ENCODE data around the gene GARNL3. TPM values are rescaled to one million over a fixed set of nuclear protein-coding genes. Genes with fewer than 3 reads are reported as not detected.

GARNL3 gene
- total and polyA plus RNA-seq, 2 of the 13 experiments (the other 11 are each of a cell fraction or from before 2014, with no cell fraction given), result 3.9 to 11.0 TPM

DNA sequence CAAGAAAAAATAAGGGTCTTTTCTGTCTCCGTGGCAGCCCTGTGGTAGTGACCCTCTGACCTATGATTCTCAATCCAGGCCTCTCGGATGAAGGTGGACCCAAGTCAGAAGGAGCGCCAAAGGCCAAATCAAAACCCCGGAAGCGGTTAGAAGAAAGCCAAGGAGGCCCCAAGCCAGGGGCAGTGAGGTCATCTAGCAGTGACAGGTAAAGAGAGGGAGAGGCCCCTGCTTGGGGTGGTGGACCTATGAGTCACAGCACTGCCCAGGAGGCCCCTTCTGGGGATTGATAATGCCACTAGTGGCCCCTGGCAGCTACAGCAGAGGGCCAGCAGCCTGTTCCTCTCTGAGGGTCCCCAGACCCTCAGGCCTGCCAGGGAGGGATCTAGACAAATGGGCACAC lies 126.0 kb downstream of the GARNL3 start (continued):
- TF ChIP-seq ZNF644 (CRISPR knock-in tag; IDR thresholded peaks at IDR 0.05; ENCODE audit: low read depth), result no peak
- TF ChIP-seq, protein P1, sequence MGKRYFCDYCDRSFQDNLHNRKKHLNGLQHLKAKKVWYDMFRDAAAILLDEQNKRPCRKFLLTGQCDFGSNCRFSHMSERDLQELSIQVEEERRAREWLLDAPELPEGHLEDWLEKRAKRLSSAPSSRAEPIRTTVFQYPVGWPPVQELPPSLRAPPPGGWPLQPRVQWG (CRISPR knock-in tag; IDR thresholded peaks at IDR 0.05; ENCODE audit: borderline replicate concordance, low read depth), result no peak
- no peak for TF ChIP-seq ZNF251 (CRISPR knock-in tag; IDR thresholded peaks at IDR 0.05)
- TF ChIP-seq ZNF7 (CRISPR knock-in tag; IDR thresholded peaks at IDR 0.05), result no peak
- no peak for TF ChIP-seq ZNF619 (CRISPR knock-in tag; IDR thresholded peaks at IDR 0.05)
- TF ChIP-seq ZNF850 (CRISPR knock-in tag; conservative IDR thresholded peaks at IDR 0.05), result no peak
- TF ChIP-seq ZNF761 (CRISPR knock-in tag; conservative IDR thresholded peaks at IDR 0.05), result no peak
- TF ChIP-seq HOXA9 (CRISPR knock-in tag; IDR thresholded peaks at IDR 0.05; ENCODE audit: borderline replicate concordance), result no peak
- TF ChIP-seq RFXAP (CRISPR knock-in tag; IDR thresholded peaks at IDR 0.05; ENCODE audit: borderline replicate concordance), result 0 out of 2 replicates have a peak, but pooled peaks have one; percentile 38
- peak; percentile 83 for TF ChIP-seq ZMYM3 (CRISPR knock-in tag; IDR thresholded peaks at IDR 0.05)
- TF ChIP-seq MLLT10 (CRISPR knock-in tag; IDR thresholded peaks at IDR 0.05), result no peak
- no peak for TF ChIP-seq ZNF546 (CRISPR knock-in tag; conservative IDR thresholded peaks at IDR 0.05)
- TF ChIP-seq, protein P2, sequence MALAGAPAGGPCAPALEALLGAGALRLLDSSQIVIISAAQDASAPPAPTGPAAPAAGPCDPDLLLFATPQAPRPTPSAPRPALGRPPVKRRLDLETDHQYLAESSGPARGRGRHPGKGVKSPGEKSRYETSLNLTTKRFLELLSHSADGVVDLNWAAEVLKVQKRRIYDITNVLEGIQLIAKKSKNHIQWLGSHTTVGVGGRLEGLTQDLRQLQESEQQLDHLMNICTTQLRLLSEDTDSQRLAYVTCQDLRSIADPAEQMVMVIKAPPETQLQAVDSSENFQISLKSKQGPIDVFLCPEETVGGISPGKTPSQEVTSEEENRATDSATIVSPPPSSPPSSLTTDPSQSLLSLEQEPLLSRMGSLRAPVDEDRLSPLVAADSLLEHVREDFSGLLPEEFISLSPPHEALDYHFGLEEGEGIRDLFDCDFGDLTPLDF (CRISPR knock-in tag; IDR thresholded peaks at IDR 0.05), result no peak
- peak; percentile 86; the same call in 1 of the 2 replicates for TF ChIP-seq HNRNPL (IDR thresholded peaks at IDR 0.05; ENCODE audit: low read depth, low read length)
- TF ChIP-seq ZNF12 (CRISPR knock-in tag; IDR thresholded peaks at IDR 0.05), result no peak
- peak; percentile 44; the same call in 1 of the 2 replicates for TF ChIP-seq TGIF2 (CRISPR knock-in tag; IDR thresholded peaks at IDR 0.05)
- TF ChIP-seq ZNF572 (CRISPR knock-in tag; IDR thresholded peaks at IDR 0.05), result no peak
- no peak for TF ChIP-seq KDM5A (IDR thresholded peaks at IDR 0.05; ENCODE audit: borderline replicate concordance, low read length)
- TF ChIP-seq ZC3H4 (CRISPR knock-in tag; IDR thresholded peaks at IDR 0.05; ENCODE audit: borderline replicate concordance), result no peak
- no peak for TF ChIP-seq PHF8 (CRISPR knock-in tag; IDR thresholded peaks at IDR 0.05)
- peak; percentile 23; the same call in 1 of the 2 replicates for TF ChIP-seq HOXA5 (CRISPR knock-in tag; IDR thresholded peaks at IDR 0.05)
- TF ChIP-seq, protein P3, sequence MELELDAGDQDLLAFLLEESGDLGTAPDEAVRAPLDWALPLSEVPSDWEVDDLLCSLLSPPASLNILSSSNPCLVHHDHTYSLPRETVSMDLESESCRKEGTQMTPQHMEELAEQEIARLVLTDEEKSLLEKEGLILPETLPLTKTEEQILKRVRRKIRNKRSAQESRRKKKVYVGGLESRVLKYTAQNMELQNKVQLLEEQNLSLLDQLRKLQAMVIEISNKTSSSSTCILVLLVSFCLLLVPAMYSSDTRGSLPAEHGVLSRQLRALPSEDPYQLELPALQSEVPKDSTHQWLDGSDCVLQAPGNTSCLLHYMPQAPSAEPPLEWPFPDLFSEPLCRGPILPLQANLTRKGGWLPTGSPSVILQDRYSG (CRISPR knock-in tag; IDR thresholded peaks at IDR 0.05), result no peak
- TF ChIP-seq, protein P4, sequence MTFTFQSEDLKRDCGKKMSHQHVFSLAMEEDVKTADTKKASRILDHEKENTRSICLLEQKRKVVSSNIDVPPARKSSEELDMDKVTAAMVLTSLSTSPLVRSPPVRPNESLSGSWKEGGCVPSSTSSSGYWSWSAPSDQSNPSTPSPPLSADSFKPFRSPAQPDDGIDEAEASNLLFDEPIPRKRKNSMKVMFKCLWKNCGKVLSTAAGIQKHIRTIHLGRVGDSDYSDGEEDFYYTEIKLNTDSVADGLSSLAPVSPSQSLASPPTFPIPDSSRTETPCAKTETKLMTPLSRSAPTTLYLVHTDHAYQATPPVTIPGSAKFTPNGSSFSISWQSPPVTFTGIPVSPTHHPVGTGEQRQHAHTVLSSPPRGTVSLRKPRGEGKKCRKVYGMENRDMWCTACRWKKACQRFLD (CRISPR knock-in tag; IDR thresholded peaks at IDR 0.05; ENCODE audit: borderline replicate concordance), result no peak
- peak; percentile 95 for TF ChIP-seq KDM6A (CRISPR knock-in tag; IDR thresholded peaks at IDR 0.05; ENCODE audit: low read depth)
- TF ChIP-seq RFX5 (IDR thresholded peaks at IDR 0.05; ENCODE audit: low read depth, low read length), result no peak
- peak; percentile 56; the same call in 1 of the 2 replicates for TF ChIP-seq BHLHE40 (IDR thresholded peaks at IDR 0.05; ENCODE audit: low read length)
- TF ChIP-seq SRSF1 (optimal IDR thresholded peaks at IDR 0.05; ENCODE audit: low read depth, low read length), result no peak
- TF ChIP-seq NCOA1 (CRISPR knock-in tag; IDR thresholded peaks at IDR 0.05), result no peak
- peak; percentile 98 for TF ChIP-seq GFI1 (CRISPR knock-in tag; IDR thresholded peaks at IDR 0.05; ENCODE audit: borderline replicate concordance)
- TF ChIP-seq NR2F6 (IDR thresholded peaks at IDR 0.05), result peak; percentile 98
- TF ChIP-seq NR2F6 (CRISPR knock-in tag; IDR thresholded peaks at IDR 0.05), result peak; percentile 98
- TF ChIP-seq ZNF570 (CRISPR knock-in tag; IDR thresholded peaks at IDR 0.05; ENCODE audit: borderline replicate concordance), result no peak
